H1 (cell line): ENCODE measurements around the gene SLC1A3. TPM values are rescaled to one million over a fixed set of nuclear protein-coding genes. Genes with fewer than 3 reads are reported as not detected.

Source experiments
- CTCF ChIA-PET: fragments of 300-600 bp; sonication (Branson Sonifier 250); formaldehyde crosslinking; loops from one replicate; lab custom pipeline; 2021; ENCODE audit not compliant: partially characterized antibody; lab: Charles Lee
- POLR2A ChIA-PET: fragments of 300-600 bp; sonication (Branson Sonifier 250); formaldehyde crosslinking; loops from one replicate; lab custom pipeline; 2021; ENCODE audit warnings: inconsistent platforms; ENCODE audit not compliant: partially characterized antibody; lab: Charles Lee
- DNase-seq, 2 experiments: peaks; one replicate each; pipeline versions ENCODE4 v3.0.0 to v3.0.0-alpha.2; 2010 to 2022; ENCODE audit warnings: low spot score in 2 of 2, low read depth in 1 of 2, mixed read lengths in 1 of 2
- FAIRE-seq: peaks from 2 replicates; lab custom pipeline; 2011; peaks lifted over from hg19 to GRCh38; lab: Jason Lieb, UNC
- H2AFZ ChIP-seq: 2 replicates; pipeline ENCODE4 v1.8.1; 2012; ENCODE audit warnings: low read length, inconsistent platforms
- H2AK5ac ChIP-seq: 2 replicates; pipeline ENCODE4 v1.6.1; 2013; ENCODE audit warnings: low read depth, low read length
- H2BK120ac ChIP-seq: replicated peaks from 2 replicates; pipeline ENCODE3; 2013; ENCODE audit warnings: low read depth, low read length, inconsistent platforms
- H2BK12ac ChIP-seq: 2 replicates; pipeline ENCODE4 v1.6.1; 2013; ENCODE audit warnings: low read depth, low read length
- H2BK15ac ChIP-seq: 2 replicates; pipeline ENCODE4 v1.6.1; 2013; ENCODE audit warnings: low read length
- H2BK20ac ChIP-seq: 2 replicates; pipeline ENCODE4 v1.6.1; 2013; ENCODE audit warnings: low read length
- H2BK5ac ChIP-seq: 2 replicates; pipeline ENCODE4 v1.6.1; 2013; ENCODE audit warnings: low read depth, low read length
- H3K14ac ChIP-seq: 2 replicates; pipeline ENCODE4 v1.6.1; 2013; ENCODE audit warnings: inconsistent platforms; ENCODE audit not compliant: insufficient read length
- H3K18ac ChIP-seq: 2 replicates; pipeline ENCODE4 v1.6.1; 2013; ENCODE audit warnings: low read length; ENCODE audit errors: extremely low read depth
- H3K23ac ChIP-seq: 2 replicates; pipeline ENCODE4 v1.6.1; 2013; ENCODE audit warnings: inconsistent platforms; ENCODE audit not compliant: insufficient read length
- H3K23me2 ChIP-seq: 2 replicates; pipeline ENCODE4 v1.6.1; 2013; ENCODE audit warnings: low read depth, low read length
- H3K27ac ChIP-seq: 2 replicates; pipeline ENCODE4 v1.6.1; 2011; ENCODE audit warnings: low read depth, low read length, inconsistent platforms
- H3K27me3 ChIP-seq, 4 experiments: replicated peaks in 1 of 4; 1 replicate in 1 of 4; 2 replicates in 3 of 4; pipeline versions ENCODE4 v1.6.1 to v1.8.1; 2011 to 2013; ENCODE audit warnings: low read length in 3 of 4, mild to moderate bottlenecking in 3 of 4, inconsistent platforms in 2 of 4, mixed read lengths in 2 of 4, moderate library complexity in 1 of 4; ENCODE audit not compliant: control insufficient read depth in 3 of 4, insufficient read depth in 3 of 4; ENCODE audit errors: extremely low read depth in 1 of 4
- H3K36me3 ChIP-seq, 4 experiments: 2 replicates each; pipeline versions ENCODE4 v1.6.1 to v1.8.1; 2011 to 2013; ENCODE audit warnings: mild to moderate bottlenecking in 4 of 4, low read length in 3 of 4, moderate library complexity in 2 of 4, control low read depth in 1 of 4, inconsistent platforms in 1 of 4; ENCODE audit not compliant: insufficient read depth in 4 of 4, control insufficient read depth in 2 of 4
- H3K4ac ChIP-seq: replicated peaks from 2 replicates; pipeline ENCODE3; 2013; ENCODE audit warnings: low read length, low read depth, mixed read lengths, inconsistent platforms; ENCODE audit not compliant: insufficient read length
- H3K4me1 ChIP-seq, 4 experiments: replicated peaks in 1 of 4; 1 replicate in 1 of 4; 2 replicates in 3 of 4; pipeline versions ENCODE4 v1.6.1 to v1.8.1; 2011 to 2013; ENCODE audit warnings: low read length in 3 of 4, inconsistent platforms in 2 of 4, mixed read lengths in 1 of 4; ENCODE audit not compliant: insufficient read depth in 4 of 4, control insufficient read depth in 3 of 4
- H3K4me2 ChIP-seq, 2 experiments: 2 replicates each; pipeline versions ENCODE4 v1.6.1 to v1.8.1; 2011 to 2013; ENCODE audit warnings: low read depth in 2 of 2, low read length in 2 of 2, control low read depth in 1 of 2, inconsistent platforms in 1 of 2, mild to moderate bottlenecking in 1 of 2; ENCODE audit not compliant: insufficient read depth in 1 of 2
- H3K4me3 ChIP-seq, 4 experiments: fragments of 200-600, 300-600 bp in 1 of 4; sonication (generic), shearing (Covaris generic), sonication (Bioruptor Twin) in 1 of 4; 2 replicates each; pipeline versions ENCODE4 v1.5.1 to v1.8.1; 2011 to 2016; ENCODE audit warnings: low read length in 4 of 4, low read depth in 3 of 4, control low read depth in 2 of 4, inconsistent platforms in 2 of 4, mild to moderate bottlenecking in 2 of 4, mixed read lengths in 1 of 4, moderate library complexity in 1 of 4; ENCODE audit not compliant: insufficient read depth in 2 of 4; ENCODE audit errors: extremely low read depth in 1 of 4
- H3K56ac ChIP-seq: replicated peaks from 2 replicates; pipeline ENCODE3; 2013; ENCODE audit warnings: low read depth, mild to moderate bottlenecking, mixed read lengths, low read length, inconsistent platforms; ENCODE audit not compliant: insufficient read length
- H3K79me1 ChIP-seq: 2 replicates; pipeline ENCODE4 v1.6.1; 2013; ENCODE audit warnings: low read depth, low read length, control low read depth
- H3K79me2 ChIP-seq, 2 experiments: 2 replicates each; pipeline versions ENCODE4 v1.6.1 to v1.8.1; 2012 to 2013; ENCODE audit warnings: low read length in 2 of 2, mild to moderate bottlenecking in 2 of 2, inconsistent platforms in 1 of 2; ENCODE audit not compliant: insufficient read depth in 2 of 2, control insufficient read depth in 1 of 2
- H3K9ac ChIP-seq, 4 experiments: replicated peaks in 1 of 4; 1 replicate in 1 of 4; 2 replicates in 3 of 4; pipeline versions ENCODE4 v1.6.1 to v1.8.1; 2011 to 2013; ENCODE audit warnings: low read depth in 3 of 4, low read length in 3 of 4, control low read depth in 2 of 4, mild to moderate bottlenecking in 2 of 4, moderate library complexity in 2 of 4, inconsistent platforms in 1 of 4; ENCODE audit errors: extremely low read depth in 1 of 4
- H3K9me3 ChIP-seq, 2 experiments: 2 replicates each; pipeline versions ENCODE4 v1.6.1 to v1.8.1; 2012 to 2013; ENCODE audit warnings: mild to moderate bottlenecking in 2 of 2, moderate library complexity in 2 of 2, control low read depth in 1 of 2, inconsistent platforms in 1 of 2, low read depth in 1 of 2, low read length in 1 of 2, mixed read lengths in 1 of 2; ENCODE audit not compliant: insufficient read depth in 2 of 2
- H4K20me1 ChIP-seq, 2 experiments: replicated peaks in 1 of 2; 2 replicates each; pipeline versions ENCODE3 to v1.8.1; 2011 to 2013; ENCODE audit warnings: inconsistent platforms in 2 of 2, low read length in 2 of 2, mild to moderate bottlenecking in 1 of 2; ENCODE audit not compliant: insufficient read depth in 2 of 2, control insufficient read depth in 1 of 2
- H4K5ac ChIP-seq: 2 replicates; pipeline ENCODE4 v1.6.1; 2013; ENCODE audit warnings: low read length, low read depth, mixed read lengths, inconsistent platforms; ENCODE audit not compliant: insufficient read length
- H4K8ac ChIP-seq: 2 replicates; pipeline ENCODE4 v1.8.0; 2013; ENCODE audit warnings: mild to moderate bottlenecking, moderate library complexity, low read length, inconsistent platforms; ENCODE audit not compliant: insufficient read depth; ENCODE audit errors: extremely low read depth
- H4K91ac ChIP-seq: replicated peaks from 2 replicates; pipeline ENCODE3; 2013; ENCODE audit warnings: low read length, mixed read lengths, inconsistent platforms; ENCODE audit not compliant: insufficient read length
- CBX8 ChIP-seq: fragments of 300-800, 300-1000 bp; sonication (generic); IDR thresholded peaks from 2 replicates; pipeline ENCODE4 v1.7.1; 2016; ENCODE audit warnings: low read depth, low read length, borderline replicate concordance
- CHD1 ChIP-seq: IDR thresholded peaks from 2 replicates; pipeline ENCODE4 v1.6.1; 2012; ENCODE audit warnings: low read depth, low read length, improper control_type of control experiment
- CREB1 ChIP-seq: IDR thresholded peaks from 2 replicates; pipeline ENCODE4 v1.6.1; 2012; ENCODE audit warnings: inconsistent platforms
- GABPA ChIP-seq: IDR thresholded peaks from 2 replicates; pipeline ENCODE4 v1.6.1; 2011; ENCODE audit warnings: mild to moderate bottlenecking, low read length, moderate library complexity, borderline replicate concordance; ENCODE audit not compliant: insufficient read depth
- POLR2A ChIP-seq, 2 experiments: IDR thresholded peaks; 1 replicate in 1 of 2; 2 replicates in 1 of 2; pipeline ENCODE4 v1.6.1; 2011; ENCODE audit warnings: low read depth in 2 of 2, low read length in 2 of 2, mild to moderate bottlenecking in 2 of 2; ENCODE audit errors: control extremely low read depth in 1 of 2
- POLR2AphosphoS5 ChIP-seq: IDR thresholded peaks from 2 replicates; pipeline ENCODE4 v1.6.1; 2011; ENCODE audit warnings: low read depth, low read length
- SUZ12 ChIP-seq: fragments of 200-600 bp; sonication (generic); IDR thresholded peaks from 2 replicates; pipeline ENCODE4 v1.6.1; 2012; ENCODE audit warnings: mild to moderate bottlenecking, inconsistent platforms, low read length, moderate library complexity, mixed read lengths
- TCF12 ChIP-seq: IDR thresholded peaks from 2 replicates; pipeline ENCODE4 v1.6.1; 2011; ENCODE audit warnings: low read depth, mild to moderate bottlenecking, low read length
- ZNF274 ChIP-seq: IDR thresholded peaks from 2 replicates; pipeline ENCODE4 v1.7.0; 2012; ENCODE audit warnings: low read length, borderline replicate concordance; ENCODE audit errors: extremely low read depth
- polyA plus RNA-seq, 7 experiments: library from polyadenylated mRNA; depleted of rRNA in 3 of 7; stranded (reverse) in 5 of 7; unstranded in 2 of 7; fragments of >200 nt in 5 of 7; fragments of 200-250 nt in 2 of 7; gene quantifications; 1 replicate in 5 of 7; 2 replicates in 1 of 7; 4 replicates in 1 of 7; pipeline versions ENCODE4 v1.2.1 to v1.2.3, GENCODE V29; 2011 to 2013; ENCODE audit warnings: missing spikeins in 2 of 7, mixed read lengths in 2 of 7
- total RNA-seq: library from RNA; stranded (reverse); fragmentation: NEBNext Ultra II Directional; extraction: Animal tissue kit (Norgen Biotek cat#: 25700); gene quantifications from 2 replicates; pipeline ENCODE4 v1.2.1, GENCODE V29; 2021
- TF ChIP-seq, protein P1 (sequence below): IDR thresholded peaks from 2 replicates; pipeline ENCODE4 v1.6.1; 2012; ENCODE audit warnings: low read length, inconsistent platforms

Gene SLC1A3
- total and polyA plus RNA-seq, 2 of the 8 experiments (the other 6 are each of a cell fraction or from before 2014, with no cell fraction given) = 26.7 to 35.3 TPM

DNA sequence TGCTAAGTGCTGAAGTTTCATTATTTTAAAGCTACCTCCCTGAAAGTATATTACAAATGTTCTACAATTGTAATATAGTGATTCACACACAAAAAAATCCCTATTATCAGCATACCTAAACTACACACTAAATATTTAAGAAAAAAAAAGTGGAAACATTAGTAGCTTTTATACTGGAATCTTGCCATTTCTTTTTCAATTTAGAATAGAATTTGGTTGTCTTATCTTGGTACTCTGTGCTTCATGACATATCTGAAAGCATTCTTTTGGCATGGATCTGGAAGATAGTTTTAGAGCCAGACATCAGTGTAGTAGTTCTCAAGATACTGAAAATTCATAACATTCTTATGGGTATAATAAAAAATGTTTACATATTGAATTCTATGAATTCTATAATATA, 35.0 kb downstream of the SLC1A3 start:
- H4K5ac ChIP-seq = no peak overlapping the region
- H2AK5ac ChIP-seq = no peak overlapping the region
- no peak overlapping the region for H2BK5ac ChIP-seq
- DNase-seq = no peak
- H3K36me3 ChIP-seq = no peaks in the 10 kb centered on the region; a peak in 1 of 8 replicates
- H2BK120ac ChIP-seq = no peak overlapping the region
- ChIA-PET POLR2A (interaction anchor here (1.1 kb wide), 1 partner anchor 37 kb away, joined by 3 read pairs; no protein-coding TSS in a partner anchor), CTCF (interaction anchor here (0.8 to 2.1 kb wide), 5 partner anchors 10 to 51 kb away, joined by 3 to 11 read pairs (median 4); no protein-coding TSS in a partner anchor)
- no peak overlapping the region for H2BK15ac ChIP-seq
- H3K79me2 ChIP-seq = no peaks in the 10 kb centered on the region
- H2BK20ac ChIP-seq = no peak overlapping the region
- H2AFZ ChIP-seq = no peak overlapping the region
- no peak overlapping the region for H3K4me3 ChIP-seq
- no peak overlapping the region for H3K18ac ChIP-seq
- H3K23me2 ChIP-seq = no peaks in the 10 kb centered on the region; the same call in 1 of the 2 replicates
- H3K14ac ChIP-seq = no peak overlapping the region
- no peaks in the 10 kb centered on the region for H3K79me1 ChIP-seq
- no peak overlapping the region for H3K23ac ChIP-seq
- H3K9me3 ChIP-seq = no peaks in the 10 kb centered on the region
- FAIRE-seq = no peak
- H3K27me3 ChIP-seq = no peaks in the 10 kb centered on the region
- no peak overlapping the region for H3K56ac ChIP-seq
- no peak overlapping the region for H2BK12ac ChIP-seq
- H3K27ac ChIP-seq = no peak overlapping the region
- H3K4ac ChIP-seq = no peak overlapping the region
- no peaks in the 10 kb centered on the region for H4K20me1 ChIP-seq
- no peak overlapping the region for H3K4me2 ChIP-seq
- H4K91ac ChIP-seq = no peak overlapping the region
- TF ChIP-seq POLR2AphosphoS5 (no peak), CHD1 (no peak), GABPA (no peak), ZNF274 (no peak), POLR2A (IDR thresholded peaks at IDR 0.05; ENCODE audit: control extremely low read depth in 1 of 2, low read depth in 2 of 2, low read length in 2 of 2) (no peak), TCF12 (no peak), SUZ12 (no peak), CBX8 (no peak), CREB1 (no peak)
- TF ChIP-seq, protein P1, sequence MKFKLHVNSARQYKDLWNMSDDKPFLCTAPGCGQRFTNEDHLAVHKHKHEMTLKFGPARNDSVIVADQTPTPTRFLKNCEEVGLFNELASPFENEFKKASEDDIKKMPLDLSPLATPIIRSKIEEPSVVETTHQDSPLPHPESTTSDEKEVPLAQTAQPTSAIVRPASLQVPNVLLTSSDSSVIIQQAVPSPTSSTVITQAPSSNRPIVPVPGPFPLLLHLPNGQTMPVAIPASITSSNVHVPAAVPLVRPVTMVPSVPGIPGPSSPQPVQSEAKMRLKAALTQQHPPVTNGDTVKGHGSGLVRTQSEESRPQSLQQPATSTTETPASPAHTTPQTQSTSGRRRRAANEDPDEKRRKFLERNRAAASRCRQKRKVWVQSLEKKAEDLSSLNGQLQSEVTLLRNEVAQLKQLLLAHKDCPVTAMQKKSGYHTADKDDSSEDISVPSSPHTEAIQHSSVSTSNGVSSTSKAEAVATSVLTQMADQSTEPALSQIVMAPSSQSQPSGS = no peak
- TF ChIP-seq, all 59 proteins: peak for 0
- H3K9ac ChIP-seq = no peak overlapping the region
- no peak overlapping the region for H4K8ac ChIP-seq
- H3K4me1 ChIP-seq = peaks cover 0 to 4% (median 0%) of the 10 kb centered on the region in 4 experiments; a peak in 1 of 7 replicates
